Common myeloid progenitor, CD34-positive (primary cell): Measurements from ENCODE around the gene CCHCR1.
A peak's percentile ranks its signal among the peaks of the same experiment; 100 is the strongest.

Experiments
- CTCF ChIA-PET: fragments of 350-600 bp; sonication (Branson Sonifier 250); formaldehyde crosslinking; loops from one replicate; lab custom pipeline; 2021; ENCODE audit warnings: antibody characterized with exemption; lab: Charles Lee
- POLR2A ChIA-PET: fragments of 350-600 bp; sonication (Branson Sonifier 250); formaldehyde crosslinking; loops from one replicate; lab custom pipeline; 2021; ENCODE audit warnings: antibody characterized with exemption; lab: Charles Lee
- DNase-seq, 3 donors: peaks; one replicate each; pipeline versions ENCODE4 v3.0.0 to v3.0.0-alpha.2; 2013
- H3K27ac ChIP-seq, 2 experiments: 1 replicate in 1 of 2; 2 replicates in 1 of 2; pipeline ENCODE4 v1.7.0; 2013; ENCODE audit warnings: inconsistent platforms in 2 of 2, low read length in 2 of 2, mild to moderate bottlenecking in 2 of 2, low read depth in 1 of 2, moderate library complexity in 1 of 2; ENCODE audit not compliant: severe bottlenecking in 2 of 2, insufficient read depth in 1 of 2, poor library complexity in 1 of 2
- H3K27me3 ChIP-seq, 5 experiments: replicated peaks in 2 of 5; 1 replicate in 3 of 5; 2 replicates in 2 of 5; pipeline versions ENCODE4 v1.6.1 to v1.7.0; 2013; ENCODE audit warnings: low read length in 4 of 5, mild to moderate bottlenecking in 2 of 5, moderate library complexity in 2 of 5, inconsistent platforms in 1 of 5; ENCODE audit not compliant: insufficient read depth in 5 of 5, control insufficient read depth in 4 of 5
- H3K36me3 ChIP-seq, 4 experiments: 1 replicate in 2 of 4; 2 replicates in 2 of 4; pipeline versions ENCODE4 v1.6.1 to v1.7.0; 2013; ENCODE audit warnings: low read length in 3 of 4, control low read depth in 1 of 4, mild to moderate bottlenecking in 1 of 4; ENCODE audit not compliant: control insufficient read depth in 4 of 4, insufficient read depth in 4 of 4
- H3K4me1 ChIP-seq, 4 experiments: 1 replicate in 3 of 4; 2 replicates in 1 of 4; pipeline versions ENCODE4 v1.6.1 to v1.7.1; 2013; ENCODE audit warnings: low read length in 3 of 4, mild to moderate bottlenecking in 3 of 4, control low read depth in 1 of 4, inconsistent platforms in 1 of 4, moderate library complexity in 1 of 4; ENCODE audit not compliant: control insufficient read depth in 4 of 4, insufficient read depth in 4 of 4; ENCODE audit errors: control extremely low read depth in 1 of 4
- H3K4me3 ChIP-seq, 7 experiments: 1 replicate in 4 of 7; 2 replicates in 3 of 7; pipeline versions ENCODE4 v1.5.1 to v1.7.0; 2013; ENCODE audit warnings: mild to moderate bottlenecking in 7 of 7, low read length in 6 of 7, moderate library complexity in 6 of 7, inconsistent platforms in 2 of 7, low read depth in 2 of 7, control low read depth in 1 of 7; ENCODE audit not compliant: insufficient read depth in 4 of 7, control insufficient read depth in 1 of 7; ENCODE audit errors: extremely low read depth in 1 of 7
- H3K9me3 ChIP-seq, 5 experiments: 1 replicate in 4 of 5; 2 replicates in 1 of 5; pipeline versions ENCODE4 v1.6.1 to v1.7.1; 2013; ENCODE audit warnings: low read length in 4 of 5, mild to moderate bottlenecking in 2 of 5, inconsistent platforms in 1 of 5, low read depth in 1 of 5, moderate library complexity in 1 of 5; ENCODE audit not compliant: control insufficient read depth in 4 of 5, insufficient read depth in 2 of 5; ENCODE audit errors: control extremely low read depth in 1 of 5
- WGBS: methylation state at CpG from one replicate; pipeline ENCODE4 v1.1.5; 2013; ENCODE audit not compliant: insufficient coverage; 5-methylcytosine and 5-hydroxymethylcytosine counted together

CCHCR1 gene

DNA sequence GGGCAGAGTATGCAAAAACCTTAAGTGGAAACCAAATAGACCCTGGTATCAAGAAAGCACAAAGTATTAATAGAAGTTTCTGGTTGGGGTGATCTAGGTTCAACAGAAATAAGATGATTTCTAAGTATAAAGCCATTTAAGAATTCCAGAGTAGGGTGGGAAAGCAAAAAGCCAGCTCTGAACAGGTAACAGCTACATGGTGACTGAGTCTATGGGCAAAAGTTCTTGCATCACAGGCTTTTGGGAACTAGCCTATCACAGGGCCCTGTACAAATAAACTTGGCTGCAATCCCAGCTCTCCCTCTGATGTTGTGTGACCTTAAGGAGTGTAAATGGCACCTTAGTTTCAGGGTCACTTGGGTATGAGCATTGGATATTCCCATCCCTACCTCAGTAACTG lies 6.3 kb upstream of the CCHCR1 start:
- no peak for DNase-seq
- H3K4me1 ChIP-seq: peaks cover 2 to 12% (median 10%) of the 10 kb centered on the region in 4 experiments
- H3K9me3 ChIP-seq: no peaks in the 10 kb centered on the region
- POLR2A ChIA-PET: no interaction called here
- H3K4me3 ChIP-seq: no peak overlapping the region
- CTCF ChIA-PET: interaction anchor here (0.7 to 1.7 kb wide), 2 partner anchors 18 to 25 kb away, joined by 3 read pairs; partner anchors contain the start of gene PSORS1C2
- peaks cover 0 to 25% (median 10%) of the 10 kb centered on the region in 4 experiments for H3K36me3 ChIP-seq
- no peaks in the 10 kb centered on the region for H3K27me3 ChIP-seq
- no peak overlapping the region for H3K27ac ChIP-seq

DNA sequence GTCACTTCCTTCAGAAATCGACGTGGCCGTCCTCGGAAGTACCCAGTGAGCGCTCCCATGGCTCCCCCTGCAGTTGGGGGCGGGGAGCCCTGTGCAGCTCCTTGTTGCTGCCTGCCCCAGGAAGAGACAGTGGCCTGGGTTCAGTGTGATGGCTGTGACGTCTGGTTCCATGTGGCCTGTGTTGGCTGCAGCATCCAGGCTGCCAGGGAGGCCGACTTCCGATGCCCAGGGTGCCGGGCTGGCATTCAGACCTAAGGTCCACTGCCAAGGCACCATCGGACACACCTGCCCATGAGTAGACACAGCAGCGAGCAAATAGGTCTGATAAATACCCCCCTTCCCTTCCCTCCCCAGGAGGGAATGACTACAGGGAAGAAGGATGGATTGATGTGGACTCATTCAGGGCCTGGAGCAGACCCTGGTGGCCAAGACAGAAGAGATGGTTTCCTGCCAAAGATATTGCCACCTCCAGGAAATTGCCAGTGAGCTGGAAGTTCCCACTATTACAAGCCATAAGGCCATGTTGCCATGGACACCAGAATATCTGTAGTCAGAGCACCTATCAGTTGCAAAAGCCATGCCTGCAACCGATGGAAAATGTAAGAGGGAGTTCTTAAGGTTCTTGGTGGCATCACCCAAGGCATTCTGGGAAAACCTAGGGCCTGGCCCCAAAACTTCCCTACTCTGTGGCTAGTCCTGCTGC lies 5.0 kb upstream of the CCHCR1 start:
- H3K27ac ChIP-seq: no peak overlapping the region
- no peak for DNase-seq
- H3K4me1 ChIP-seq: peaks cover 2 to 18% (median 15%) of the 10 kb centered on the region in 4 experiments
- no peaks in the 10 kb centered on the region for H3K9me3 ChIP-seq
- H3K4me3 ChIP-seq: no peak overlapping the region
- no peaks in the 10 kb centered on the region for H3K27me3 ChIP-seq
- peaks cover 0 to 25% (median 10%) of the 10 kb centered on the region in 4 experiments for H3K36me3 ChIP-seq
- WGBS: 96% methylated on average over 11 of the region's 13 CpGs
- POLR2A ChIA-PET: no interaction called here
- CTCF ChIA-PET: interaction anchor here (1.7 kb wide), 1 partner anchor 17 kb away, joined by 3 read pairs; no protein-coding TSS in a partner anchor

DNA sequence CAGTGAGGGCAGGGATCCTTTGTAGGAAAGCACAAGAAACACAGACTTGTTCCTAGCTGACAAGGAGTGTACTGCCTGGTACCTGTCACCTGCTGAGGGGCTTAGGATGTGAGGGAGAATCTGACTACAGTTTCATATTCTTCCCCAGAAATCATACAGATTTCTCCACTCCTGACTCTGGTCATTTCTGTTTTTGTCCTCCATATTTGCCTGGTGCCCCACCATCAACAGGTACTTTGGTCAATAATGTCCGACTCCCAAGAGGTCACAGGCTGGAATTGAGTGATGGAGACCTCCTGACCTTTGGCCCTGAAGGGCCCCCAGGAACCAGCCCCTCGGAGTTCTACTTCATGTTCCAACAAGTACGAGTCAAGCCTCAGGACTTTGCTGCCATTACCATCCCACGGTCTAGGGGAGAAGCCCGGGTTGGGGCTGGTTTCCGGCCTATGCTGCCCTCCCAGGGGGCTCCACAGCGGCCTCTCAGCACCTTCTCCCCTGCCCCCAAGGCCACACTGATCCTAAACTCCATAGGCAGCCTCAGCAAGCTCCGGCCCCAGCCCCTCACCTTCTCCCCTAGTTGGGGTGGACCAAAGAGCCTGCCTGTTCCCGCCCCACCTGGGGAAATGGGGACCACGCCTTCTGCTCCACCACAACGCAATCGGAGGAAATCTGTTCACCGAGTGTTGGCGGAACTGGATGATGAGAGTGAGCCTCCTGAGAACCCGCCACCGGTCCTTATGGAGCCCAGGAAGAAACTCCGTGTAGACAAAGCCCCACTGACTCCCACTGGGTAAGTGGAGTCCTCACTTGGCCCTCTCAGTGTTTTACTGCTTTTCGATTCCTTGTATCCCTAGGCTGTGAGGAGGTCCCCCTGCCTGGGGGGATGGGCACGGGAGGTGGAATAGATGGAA lies 3.9 kb upstream of the CCHCR1 start:
- H3K27ac ChIP-seq: no peak overlapping the region
- ChIA-PET CTCF (no interaction called here), POLR2A (no interaction called here)
- DNase-seq: no peak
- H3K9me3 ChIP-seq: no peaks in the 10 kb centered on the region
- 95% methylated on average over 17 of the region's 19 CpGs for WGBS
- H3K36me3 ChIP-seq: peaks cover 0 to 25% (median 10%) of the 10 kb centered on the region in 4 experiments
- peaks cover 2 to 23% (median 20%) of the 10 kb centered on the region in 4 experiments for H3K4me1 ChIP-seq
- H3K27me3 ChIP-seq: no peaks in the 10 kb centered on the region
- no peak overlapping the region for H3K4me3 ChIP-seq

DNA sequence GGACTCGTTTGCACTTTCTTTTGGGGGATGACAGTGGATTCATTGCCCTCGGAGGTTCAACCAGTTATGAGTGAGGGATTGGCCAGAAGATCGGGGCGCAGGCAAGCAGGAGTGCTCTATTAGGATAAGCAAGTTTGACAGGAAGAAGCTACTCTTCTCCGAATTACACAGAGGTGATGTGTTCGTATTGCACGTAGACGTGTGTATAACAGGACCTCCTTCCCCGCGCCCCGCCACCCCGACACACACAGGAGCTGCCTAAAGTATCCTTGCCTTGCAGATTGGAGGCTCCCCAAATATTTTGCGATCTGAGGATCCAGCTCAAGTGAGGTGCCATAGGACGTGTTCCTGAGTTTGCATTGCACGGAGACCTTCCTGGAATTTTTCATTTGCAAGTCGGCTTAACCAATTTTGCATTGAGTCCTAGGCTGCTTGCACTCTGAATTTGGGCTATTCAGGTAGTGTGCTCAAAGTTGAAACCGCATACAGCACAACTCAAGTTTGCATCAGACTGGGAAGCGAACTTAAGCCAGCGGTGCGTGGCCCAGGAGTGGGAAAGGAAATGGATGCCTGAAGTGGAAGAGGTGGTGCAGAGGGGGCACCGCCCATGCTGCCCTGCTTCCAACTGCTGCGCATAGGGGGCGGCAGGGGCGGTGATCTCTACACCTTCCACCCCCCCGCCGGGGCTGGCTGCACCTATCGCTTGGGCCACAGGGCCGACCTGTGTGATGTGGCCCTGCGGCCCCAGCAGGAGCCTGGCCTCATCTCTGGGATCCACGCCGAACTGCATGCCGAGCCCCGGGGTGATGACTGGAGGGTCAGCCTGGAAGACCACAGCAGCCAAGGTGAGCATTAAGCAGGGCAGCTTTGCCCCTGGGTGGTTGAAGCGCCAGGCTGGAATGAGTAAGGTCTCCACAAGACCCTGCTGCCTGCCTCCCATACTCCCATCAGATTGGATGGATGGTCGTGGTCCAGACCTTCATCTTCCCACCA lies 1.6 kb upstream of the CCHCR1 start:
- 18% methylated on average over 30 of the region's 35 CpGs for WGBS
- peak in 2 of 3 donors; percentile 28 to 32 for DNase-seq
- Histone ChIP-seq H3K9me3 (no peaks in the 10 kb centered on the region), H3K36me3 (peaks cover 0 to 40% (median 21%) of the 10 kb centered on the region in 4 experiments), H3K4me3 (peak overlapping the region; percentile 76 to 95 (median 85)), H3K27me3 (no peaks in the 10 kb centered on the region), H3K4me1 (peaks cover 2 to 23% (median 20%) of the 10 kb centered on the region in 4 experiments), H3K27ac (peak overlapping the region; percentile 40 to 86)
- CTCF ChIA-PET: interaction anchor here (1.0 to 1.7 kb wide), 7 partner anchors 9 to 34 kb away, joined by 3 to 4 read pairs (median 3); no protein-coding TSS in a partner anchor
- POLR2A ChIA-PET: no interaction called here

DNA sequence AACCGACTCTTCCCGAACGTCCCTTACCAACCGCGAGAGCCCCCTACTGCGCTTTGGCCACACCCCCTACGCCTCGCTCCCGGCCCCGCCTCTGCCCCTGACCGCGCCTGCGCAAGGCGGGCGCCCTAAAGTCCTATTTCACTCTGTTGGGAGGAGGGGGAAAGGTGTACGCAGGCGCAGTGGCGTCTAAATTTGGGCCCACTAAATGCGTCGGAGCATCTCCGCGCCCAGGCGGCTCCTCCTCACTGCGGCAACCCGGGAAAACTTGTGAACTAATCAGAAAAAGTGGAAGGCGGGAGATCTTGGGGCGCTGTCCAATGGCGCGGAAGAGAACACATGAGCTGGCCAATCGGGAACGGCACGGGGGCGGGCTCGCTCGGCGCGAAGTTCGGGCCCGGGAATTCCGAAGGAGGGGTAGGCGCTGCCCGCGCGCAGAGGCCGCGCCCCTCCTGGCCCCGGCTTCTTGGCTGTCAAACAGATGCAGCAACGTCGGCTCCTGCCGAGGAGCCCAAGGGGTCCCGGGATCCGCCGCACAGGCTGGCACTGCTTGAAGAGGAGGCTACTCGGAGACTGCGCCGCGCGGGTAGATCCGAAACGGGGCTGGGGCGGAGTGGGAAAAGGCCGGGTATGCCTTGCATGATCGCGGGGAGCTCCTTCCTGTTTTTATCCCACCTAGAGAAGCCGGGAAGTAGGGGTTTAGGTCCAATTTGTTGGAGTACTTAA lies 699 bp upstream of the CCHCR1 start, which contains the start of gene TCF19:
TCF19 (plus strand) TSS at position 450 of the 723 bp plus-strand sequence. CDS start 881 bp downstream, outside the sequence.
- WGBS: under 1% methylated on average over 43 of the region's 65 CpGs
- Histone ChIP-seq H3K9me3 (no peaks in the 10 kb centered on the region), H3K36me3 (peaks cover 0 to 43% (median 21%) of the 10 kb centered on the region in 4 experiments), H3K27ac (peak within 1 kb of the TSS; percentile 40 to 86), H3K4me3 (peak within 1 kb of the TSS; percentile 76 to 95 (median 85)), H3K27me3 (no peaks in the 10 kb centered on the region), H3K4me1 (peaks cover 2 to 23% (median 20%) of the 10 kb centered on the region in 4 experiments)
- DNase-seq: peak; percentile 99 to 100 (median 99)
- ChIA-PET CTCF (interaction anchor here (0.6 to 1.7 kb wide), 7 partner anchors 9 to 36 kb away, joined by 3 to 4 read pairs (median 3); no protein-coding TSS in a partner anchor), POLR2A (interaction anchor here (1.0 kb wide), 1 partner anchor 26 kb away, joined by 3 read pairs; no protein-coding TSS in a partner anchor)
